Stimulated activated CD4-positive, alpha-beta T cell treated with anti-CD3 and anti-CD28 coated beads, Interleukin-1b, Interleukin-23, amount 100 ng/mL, for 1 hour (primary cell): ENCODE results near the gene GALP.
"Not testable (repeated sequence)": the region's sequence is repeated elsewhere in the genome, so short reads cannot be mapped to it uniquely, and the experiment has no call there.

ENCODE experiments used
- DNase-seq, 2 donors: peaks; one replicate each; pipeline ENCODE4 v3.0.0-alpha.2; 2020; ENCODE audit warnings: low read depth in 2 of 2

Gene GALP

GRCh38 chr19:56175861-56176307, at the start of gene GALP:
Gene GALP, plus strand, starts transcription at chr19:56176008. Its CDS starts 1,101 bp downstream, at chr19:56177109.
- not testable (repeated sequence) for DNase-seq

GRCh38 chr19:56126983-56127780, 48.6 kb upstream of the GALP start:
- DNase-seq, result no peak

- DNase-seq, result no peak
These were observed 45.8 kb upstream of the GALP start for GRCh38 chr19:56130006-56130405.

GRCh38 chr19:56131651-56132050, 44.2 kb upstream of the GALP start:
- DNase-seq, result no peak

- DNase-seq, result no peak
These were observed 43.4 kb upstream of the GALP start for GRCh38 chr19:56132316-56132822.

- no peak for DNase-seq
These were observed 41.8 kb upstream of the GALP start for GRCh38 chr19:56133858-56134653.

GRCh38 chr19:56134654-56134921, 41.2 kb upstream of the GALP start:
- no peak for DNase-seq

- DNase-seq, result no peak
These were observed 39.4 kb upstream of the GALP start for GRCh38 chr19:56136362-56136761.

GRCh38 chr19:56137405-56137804, 38.4 kb upstream of the GALP start:
- DNase-seq, result no peak

GRCh38 chr19:56138069-56138468, 37.7 kb upstream of the GALP start:
- no peak for DNase-seq

GRCh38 chr19:56139847-56140582, 35.8 kb upstream of the GALP start:
- no peak for DNase-seq

- DNase-seq, result peak; percentile 96 to 98
These were observed 35.0 kb upstream of the GALP start, which contains the start of gene ZNF444 for GRCh38 chr19:56140583-56141416. Gene ZNF444, plus strand, starts transcription at chr19:56141287. Its CDS starts 5,625 bp downstream, at chr19:56146912.

GRCh38 chr19:56141417-56141993, 34.3 kb upstream of the GALP start:
- no peak for DNase-seq

- no peak for DNase-seq
These were observed 33.6 kb upstream of the GALP start for GRCh38 chr19:56142087-56142787.

GRCh38 chr19:56142897-56143434, 32.8 kb upstream of the GALP start:
- DNase-seq, result no peak

- no peak for DNase-seq
These were observed 31.4 kb upstream of the GALP start for GRCh38 chr19:56144376-56144775.

GRCh38 chr19:56144831-56145230, 31.0 kb upstream of the GALP start:
- no peak for DNase-seq

GRCh38 chr19:56145698-56146097, 30.1 kb upstream of the GALP start:
- DNase-seq, result no peak

GRCh38 chr19:56146904-56147303, 28.9 kb upstream of the GALP start:
- DNase-seq, result no peak

GRCh38 chr19:56147307-56147706, 28.5 kb upstream of the GALP start:
- DNase-seq, result no peak
